K562 (cell line): Measurements from ENCODE around the gene APOC1. TPM values are rescaled to one million over a fixed set of nuclear protein-coding genes. Genes with fewer than 3 reads are reported as not detected.

Experiments used
- ATAC-seq: fragments of 200-7000 bp; cut with Tn5 transposase; 3 replicates; pipeline ENCODE4 v1.9.1; 2020; ENCODE audit warnings: moderate library complexity
- BruUV-seq: library from RNA; stranded (reverse); fragments of 400-500 nt; replicated peaks from 2 replicates; lab custom pipeline; 2021; lab: Mats Ljungman, UMichigan
- CTCF ChIA-PET: fragments of 300-600 bp; formaldehyde crosslinking; extraction: SDS; loops from one replicate; lab custom pipeline; 2021; ENCODE audit warnings: low intra/inter-chr PET ratio; lab: Yijun Ruan, JAX
- POLR2A ChIA-PET: fragments of 300-600, 350-650 bp; sonication (Branson Sonifier 250); formaldehyde crosslinking; extraction: SDS; loops from one replicate; lab custom pipeline; 2021; ENCODE audit warnings: antibody characterized with exemption, inconsistent platforms; lab: Yijun Ruan, JAX
- DNase-seq, 4 experiments: peaks; one replicate each; pipeline versions ENCODE4 v3.0.0 to v3.0.0-alpha.2; 2011 to 2018; ENCODE audit warnings: low spot score in 3 of 4, mixed read lengths in 3 of 4; ENCODE audit errors: extremely low read depth in 1 of 4
- FAIRE-seq: peaks from 2 replicates; lab custom pipeline; 2011; peaks lifted over from hg19 to GRCh38; lab: Jason Lieb, UNC
- H2AFZ ChIP-seq: 2 replicates; pipeline ENCODE4 v1.6.0; 2011; ENCODE audit warnings: low read depth, low read length, control low read depth, inconsistent platforms
- H3K27ac ChIP-seq: fragments of 200-600 bp; 3 replicates; pipeline ENCODE4 v1.8.0; 2011; ENCODE audit warnings: low read depth, mild to moderate bottlenecking, control low read depth, inconsistent platforms, low read length, moderate library complexity, mixed read lengths; ENCODE audit errors: extremely low read depth
- H3K27me3 ChIP-seq, 2 experiments: fragments of 300-600 bp in 1 of 2; 2 replicates in 1 of 2; 3 replicates in 1 of 2; pipeline versions ENCODE4 v1.6.0 to v1.8.0; 2011; ENCODE audit warnings: inconsistent platforms in 2 of 2, low read length in 2 of 2, mild to moderate bottlenecking in 1 of 2, mixed read lengths in 1 of 2, moderate library complexity in 1 of 2; ENCODE audit not compliant: control insufficient read depth in 2 of 2, insufficient read depth in 2 of 2
- H3K36me3 ChIP-seq: fragments of 300-600 bp; 3 replicates; pipeline ENCODE4 v1.8.0; 2011; ENCODE audit warnings: mild to moderate bottlenecking, low read length, inconsistent platforms; ENCODE audit not compliant: control insufficient read depth, insufficient read depth
- H3K4me1 ChIP-seq, 2 experiments: fragments of 200-600 bp in 1 of 2; replicated peaks in 1 of 2; 2 replicates in 1 of 2; 3 replicates in 1 of 2; pipeline versions ENCODE4 v1.5.1 to v1.8.0; 2011; ENCODE audit warnings: inconsistent platforms in 2 of 2, low read length in 2 of 2, mild to moderate bottlenecking in 1 of 2, mixed read lengths in 1 of 2, moderate library complexity in 1 of 2; ENCODE audit not compliant: control insufficient read depth in 2 of 2, insufficient read depth in 2 of 2
- H3K4me2 ChIP-seq: 2 replicates; pipeline ENCODE4 v1.6.1; 2011; ENCODE audit warnings: low read length, control low read depth, inconsistent platforms, mixed read lengths; ENCODE audit not compliant: insufficient read depth
- H3K4me3 ChIP-seq: fragments of 200-600 bp; sonication (generic), shearing (Covaris generic); 2 replicates; pipeline ENCODE4 v1.5.1; 2016; ENCODE audit warnings: control low read depth, inconsistent platforms
- H3K79me2 ChIP-seq: fragments of 200-600 bp; 3 replicates; pipeline ENCODE4 v1.8.0; 2011; ENCODE audit warnings: low read length, inconsistent platforms; ENCODE audit not compliant: control insufficient read depth, insufficient read depth
- H3K9ac ChIP-seq, 2 experiments: 2 replicates each; pipeline versions ENCODE4 v1.6.0 to v1.6.1; 2011; ENCODE audit warnings: low read depth in 2 of 2, low read length in 2 of 2, control low read depth in 1 of 2, inconsistent platforms in 1 of 2, mild to moderate bottlenecking in 1 of 2, mixed read lengths in 1 of 2; ENCODE audit not compliant: insufficient read depth in 1 of 2
- H3K9me1 ChIP-seq: one replicate; pipeline ENCODE4 v1.6.0; 2011; ENCODE audit warnings: inconsistent platforms, mild to moderate bottlenecking, low read length, moderate library complexity; ENCODE audit not compliant: control insufficient read depth, insufficient read depth
- H3K9me3 ChIP-seq: replicated peaks from 2 replicates; pipeline ENCODE4 v1.5.1; 2011; ENCODE audit warnings: low read depth, low read length, inconsistent platforms; ENCODE audit not compliant: control insufficient read depth, insufficient read depth
- H4K20me1 ChIP-seq: replicated peaks from 2 replicates; pipeline ENCODE4 v1.6.1; 2011; ENCODE audit warnings: low read length, inconsistent platforms, mixed read lengths; ENCODE audit not compliant: control insufficient read depth, insufficient read depth
- ADNP ChIP-seq: fragments of 200-800 bp; sonication (Bioruptor generic); IDR thresholded peaks from 2 replicates; pipeline ENCODE4 v1.6.1; 2016; ENCODE audit warnings: missing genetic modification characterization, missing compliant biosample characterization
- BCOR ChIP-seq: fragments of 450-650 bp; IDR thresholded peaks from 2 replicates; pipeline ENCODE4 v1.6.1; 2016
- CREB5 ChIP-seq: fragments of 250-450 bp; sonication (Bioruptor Pico); IDR thresholded peaks from 2 replicates; pipeline ENCODE4 v1.5.0; 2020; ENCODE audit warnings: mild to moderate bottlenecking
- DDX20 ChIP-seq: fragments of 450-650 bp; IDR thresholded peaks from 2 replicates; pipeline ENCODE4 v1.6.1; 2016; ENCODE audit warnings: missing genetic modification characterization, low read depth, mild to moderate bottlenecking, missing compliant biosample characterization, moderate library complexity
- ETS2 ChIP-seq: IDR thresholded peaks from 2 replicates; pipeline ENCODE4 v1.6.1; 2016; ENCODE audit warnings: borderline replicate concordance, missing genetic modification characterization, mild to moderate bottlenecking, moderate library complexity, missing compliant biosample characterization; ENCODE audit not compliant: poor library complexity, severe bottlenecking
- ETV1 ChIP-seq: fragments of 450-650 bp; conservative IDR thresholded peaks from 2 replicates; pipeline ENCODE4 v1.6.1; 2016; ENCODE audit warnings: missing genetic modification characterization, control low read depth, low read depth, missing compliant biosample characterization
- KDM1A ChIP-seq, 2 experiments: fragments of 450-650 bp; IDR thresholded peaks; 2 replicates each; pipeline ENCODE4 v1.6.1; 2016; ENCODE audit warnings: mild to moderate bottlenecking in 2 of 2
- NFIC ChIP-seq: fragments of 450-650 bp; IDR thresholded peaks from 2 replicates; pipeline ENCODE4 v1.6.1; 2017; ENCODE audit warnings: mild to moderate bottlenecking, inconsistent platforms
- PTRF ChIP-seq: fragments of 450-650 bp; IDR thresholded peaks from 2 replicates; pipeline ENCODE4 v1.6.1; 2016; ENCODE audit warnings: mild to moderate bottlenecking, missing genetic modification characterization, missing compliant biosample characterization
- RBM25 ChIP-seq: fragments of 200-400 bp; formaldehyde crosslinking; IDR thresholded peaks from 2 replicates; pipeline ENCODE4 v1.6.1; 2018; ENCODE audit warnings: low read length, low read depth, moderate library complexity; ENCODE audit not compliant: severe bottlenecking
- SNAPC5 ChIP-seq: fragments of 250-450 bp; sonication (Bioruptor Pico); IDR thresholded peaks from 2 replicates; pipeline ENCODE4 v1.8.0; 2021; ENCODE audit warnings: moderate library complexity, mild to moderate bottlenecking, inconsistent platforms
- ZFP30 ChIP-seq: fragments of 250-450 bp; sonication (Bioruptor Pico); IDR thresholded peaks from 2 replicates; pipeline ENCODE4 v1.8.0; 2022; ENCODE audit warnings: moderate library complexity, mild to moderate bottlenecking, inconsistent platforms, borderline replicate concordance
- ZFP36 ChIP-seq: fragments of 150-350 bp; IDR thresholded peaks from 2 replicates; pipeline ENCODE4 v1.6.1; 2018; ENCODE audit warnings: low read length, low read depth; ENCODE audit not compliant: partially characterized antibody
- ZNF232 ChIP-seq: sonication (generic); formaldehyde crosslinking; IDR thresholded peaks from 2 replicates; pipeline ENCODE4 v1.8.0; 2022; ENCODE audit warnings: mild to moderate bottlenecking, missing genetic modification reagents
- WGBS: fragments of 100-300 bp; shearing (Covaris generic); methylation state at CpG from one replicate; pipeline ENCODE4 v1.1.6; 2016; ENCODE audit warnings: low coverage, mixed read lengths; ENCODE audit not compliant: insufficient coverage; ENCODE audit errors: missing lambda C conversion rate; 5-methylcytosine and 5-hydroxymethylcytosine counted together
- in situ Hi-C: fragments of 300-500 bp; cut with MboI; formaldehyde crosslinking; loops from 4 replicates; pipeline ENCODE4 v1.15.0; 2018; ENCODE audit warnings: inconsistent platforms, mixed read lengths
- intact Hi-C: fragments of 100-400 bp; cut with micrococcal nuclease; formaldehyde crosslinking; loops from 2 replicates; pipeline ENCODE4 v1.14.2; 2022
- polyA plus RNA-seq, 8 experiments: library from polyadenylated mRNA; depleted of rRNA in 4 of 8; stranded (reverse) in 5 of 8; unstranded in 3 of 8; fragments of >200 nt; fragmentation: Nextera tagmentation in 2 of 8; fragmentation: Illumina TruSeq in 1 of 8; extraction: Ambion mirVana in 2 of 8; extraction: Trizol in 1 of 8; gene quantifications; 2 replicates each; pipeline versions ENCODE4 v1.2.1 to v1.2.3, GENCODE V29; 2011 to 2014; ENCODE audit warnings: inconsistent platforms in 1 of 8, missing spikeins in 1 of 8
- total RNA-seq, 7 experiments: library from RNA; depleted of rRNA in 6 of 7; stranded (reverse); fragments of >200 nt in 6 of 7; fragmentation: Illumina TruSeq in 2 of 7; extraction: Trizol in 2 of 7; gene quantifications; 2 replicates each; pipeline versions ENCODE4 v1.2.1 to v1.2.3, GENCODE V29; 2011 to 2021; ENCODE audit warnings: low replicate concordance in 1 of 7
- TF ChIP-seq, protein P1 (sequence below): sonication (generic); IDR thresholded peaks from 2 replicates; pipeline ENCODE4 v1.6.1; 2016

Gene APOC1
- total and polyA plus RNA-seq, 9 of the 15 experiments (the other 6 are each of a cell fraction or from before 2014, with no cell fraction given) = 115 to 408 (median 220) TPM

DNA sequence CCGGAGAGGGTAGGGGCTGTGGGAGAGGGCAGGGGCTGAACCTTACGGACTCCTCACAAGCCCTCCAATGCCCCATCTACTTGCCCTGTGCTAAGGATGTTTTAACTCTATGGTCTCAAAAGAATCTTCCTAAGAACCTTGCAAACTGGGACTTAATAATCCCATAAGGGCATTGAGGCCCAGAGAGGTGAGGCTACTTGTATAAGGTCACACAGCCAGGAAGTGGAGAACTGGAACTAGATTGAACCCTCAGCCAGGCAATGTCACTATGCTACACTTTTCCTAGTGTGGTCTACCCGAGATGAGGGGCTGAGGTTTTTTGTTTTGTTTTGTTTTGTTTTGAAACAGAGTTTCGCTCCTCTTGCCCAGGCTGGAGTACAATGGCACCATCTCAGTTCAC is 17.1 kb downstream of the APOC1 start:
- no peak for FAIRE-seq
- in situ Hi-C loops = no loop called here
- POLR2A ChIA-PET = interaction anchor here (0.9 kb wide), 1 partner anchor 23 kb away, joined by 4 read pairs; no protein-coding TSS in a partner anchor

More for the DNA sequence above, 17.1 kb downstream of the APOC1 start:
- no peaks in the 10 kb centered on the region for H3K79me2 ChIP-seq
- WGBS = 68% methylated on average over 4 of the region's 4 CpGs
- ATAC-seq (no peak), DNase-seq (no peak)
- CTCF ChIA-PET = no interaction called here
- no peaks in the 10 kb centered on the region for H3K9me1 ChIP-seq
- no peaks in the 10 kb centered on the region for H4K20me1 ChIP-seq
- H3K27me3 ChIP-seq = no peaks in the 10 kb centered on the region
- H3K27ac ChIP-seq = no peak overlapping the region
- H2AFZ ChIP-seq = no peak overlapping the region
- H3K4me3 ChIP-seq = no peak overlapping the region
- TF ChIP-seq ZFP30 (CRISPR knock-in tag) (no peak), ZNF232 (CRISPR knock-in tag) (no peak), PTRF (tag) (no peak), KDM1A (IDR thresholded peaks at IDR 0.05) (peak in 1 of 2 experiments; percentile 28; a peak in 1 of 4 replicates), ZFP36 (peak; percentile 65), ETS2 (tag) (no peak), SNAPC5 (CRISPR knock-in tag) (no peak), RBM25 (peak; percentile 80), DDX20 (no peak), CREB5 (CRISPR knock-in tag) (no peak), ETV1 (tag) (peak; percentile 54), BCOR (peak; percentile 77), ADNP (tag) (0 out of 2 replicates have a peak, but pooled peaks have one; percentile 34), NFIC (no peak)
- TF ChIP-seq, protein P1, sequence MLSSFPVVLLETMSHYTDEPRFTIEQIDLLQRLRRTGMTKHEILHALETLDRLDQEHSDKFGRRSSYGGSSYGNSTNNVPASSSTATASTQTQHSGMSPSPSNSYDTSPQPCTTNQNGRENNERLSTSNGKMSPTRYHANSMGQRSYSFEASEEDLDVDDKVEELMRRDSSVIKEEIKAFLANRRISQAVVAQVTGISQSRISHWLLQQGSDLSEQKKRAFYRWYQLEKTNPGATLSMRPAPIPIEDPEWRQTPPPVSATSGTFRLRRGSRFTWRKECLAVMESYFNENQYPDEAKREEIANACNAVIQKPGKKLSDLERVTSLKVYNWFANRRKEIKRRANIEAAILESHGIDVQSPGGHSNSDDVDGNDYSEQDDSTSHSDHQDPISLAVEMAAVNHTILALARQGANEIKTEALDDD = no peak
- H3K4me1 ChIP-seq = peaks cover 6 to 18% of the 10 kb centered on the region in 2 experiments
- H3K4me2 ChIP-seq = no peak overlapping the region
- BruUV-seq = no TSS peak
- H3K9ac ChIP-seq = no peak overlapping the region
- intact Hi-C loops = no loop called here
- H3K36me3 ChIP-seq = no peaks in the 10 kb centered on the region
- H3K9me3 ChIP-seq = no peaks in the 10 kb centered on the region
